Esophagus (tissue), 2 donors: ENCODE data around the gene GALNT13. TPM values are rescaled to one million over a fixed set of nuclear protein-coding genes. Genes with fewer than 3 reads are reported as not detected.

ENCODE experiments used
- H3K27ac ChIP-seq, 2 donors: one replicate each; pipeline ENCODE4 v1.5.1; 2013; ENCODE audit warnings: low read depth in 2 of 2, mild to moderate bottlenecking in 2 of 2, inconsistent platforms in 1 of 2, low read length in 1 of 2, moderate library complexity in 1 of 2
- H3K27me3 ChIP-seq, 2 donors: one replicate each; pipeline ENCODE4 v1.6.1; 2013; ENCODE audit warnings: low read length in 2 of 2, control low read depth in 1 of 2, mild to moderate bottlenecking in 1 of 2; ENCODE audit not compliant: insufficient read depth in 2 of 2, control insufficient read depth in 1 of 2
- H3K36me3 ChIP-seq, 2 donors: one replicate each; pipeline ENCODE4 v1.6.1; 2013; ENCODE audit warnings: low read length in 1 of 2; ENCODE audit not compliant: control insufficient read depth in 2 of 2, insufficient read depth in 2 of 2
- H3K4me1 ChIP-seq, 2 donors: one replicate each; pipeline ENCODE4 v1.6.1; 2013; ENCODE audit warnings: low read length in 1 of 2; ENCODE audit not compliant: control insufficient read depth in 2 of 2, insufficient read depth in 2 of 2
- H3K4me3 ChIP-seq, 2 donors: one replicate each; pipeline ENCODE4 v1.5.1; 2013; ENCODE audit warnings: low read length in 2 of 2, mild to moderate bottlenecking in 2 of 2, low read depth in 1 of 2, moderate library complexity in 1 of 2
- H3K9me3 ChIP-seq, 2 donors: one replicate each; pipeline ENCODE4 v1.6.1; 2013; ENCODE audit warnings: mild to moderate bottlenecking in 2 of 2, low read depth in 1 of 2, low read length in 1 of 2, moderate library complexity in 1 of 2; ENCODE audit not compliant: control insufficient read depth in 2 of 2, insufficient read depth in 1 of 2
- WGBS, 2 donors: extraction: QIAGEN DNeasy Blood & Tissue Kit; methylation state at CpG; one replicate each; pipeline ENCODE4 v1.1.7; 2013; 5-methylcytosine and 5-hydroxymethylcytosine counted together
- polyA plus RNA-seq, 2 donors: library from polyadenylated mRNA; stranded (reverse); fragments of 200-250 nt; gene quantifications; one replicate each; pipeline ENCODE4 v1.2.3, GENCODE V29; 2013
- donor health status: healthy with polysubstance abuse.
- donor health status: Bipolar disorder and iron deficiency.

GALNT13 gene
- polyA plus RNA-seq, 2 donors, result 0.02 TPM; not detected in 1

DNA sequence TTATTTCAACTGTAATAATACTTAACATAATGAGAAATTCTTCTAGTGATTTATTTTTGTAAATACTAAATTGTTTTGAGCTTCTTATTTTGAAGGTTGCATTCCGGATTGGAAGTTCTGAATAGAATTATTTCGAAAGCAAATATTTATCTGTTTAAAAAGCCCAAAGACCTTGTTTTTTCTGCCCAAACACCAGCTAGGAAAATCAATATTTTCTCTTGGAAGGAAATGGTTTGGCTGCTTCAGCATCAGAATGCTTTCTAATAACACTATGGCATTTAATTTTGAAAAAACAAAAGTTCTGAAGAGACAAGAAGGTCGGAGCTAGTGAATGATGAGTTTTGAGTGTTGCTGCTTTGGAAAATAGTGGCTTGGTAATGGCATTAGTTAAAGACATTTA, 522.9 kb downstream of the GALNT13 start:
- H3K27ac ChIP-seq, result no peak overlapping the region
- H3K27me3 ChIP-seq, result no peaks in the 10 kb centered on the region
- no peaks in the 10 kb centered on the region for H3K36me3 ChIP-seq
- no peak overlapping the region for H3K4me3 ChIP-seq
- 55 to 60% methylated on average over 3 of the region's 3 CpGs for WGBS, 2 donors
- no peaks in the 10 kb centered on the region for H3K9me3 ChIP-seq
- H3K4me1 ChIP-seq, result no peaks in the 10 kb centered on the region

DNA sequence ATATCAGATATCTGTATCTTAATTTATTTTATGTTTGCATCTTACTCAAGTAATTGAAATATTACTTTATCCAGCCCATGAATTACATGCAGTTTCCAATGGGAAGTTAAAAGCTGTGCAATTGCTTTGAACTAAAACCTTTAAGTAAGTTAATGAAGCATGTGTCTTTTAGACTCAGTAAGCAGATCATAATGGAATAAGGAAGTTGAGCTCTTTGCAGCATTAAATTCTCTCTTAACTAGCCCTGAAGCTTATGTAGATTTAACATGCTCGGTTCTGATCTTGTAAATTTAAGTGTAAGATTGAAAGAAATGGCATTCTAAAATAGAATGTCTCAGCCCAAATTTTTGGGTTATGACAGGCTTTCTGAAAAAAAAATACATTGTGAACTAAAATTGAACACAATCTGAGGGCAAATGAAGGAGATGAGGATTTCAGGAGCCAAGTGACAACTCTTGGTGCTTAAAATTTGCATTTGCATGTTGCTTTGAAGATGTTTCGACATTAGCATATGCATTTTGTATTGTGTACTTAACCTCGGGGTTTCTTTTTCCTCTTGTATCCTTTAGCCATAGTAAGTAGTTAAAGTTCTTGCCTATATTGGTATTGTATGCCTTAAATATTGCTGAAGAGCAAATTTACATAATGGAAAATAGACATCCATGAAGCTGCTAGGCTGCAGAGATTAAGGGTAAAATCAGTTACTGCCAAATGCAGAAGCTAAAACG, 529.0 kb downstream of the GALNT13 start:
- 42 to 47% methylated on average over 4 of the region's 4 CpGs for WGBS, 2 donors
- H3K9me3 ChIP-seq, result no peaks in the 10 kb centered on the region
- no peak overlapping the region for H3K4me3 ChIP-seq
- no peaks in the 10 kb centered on the region for H3K27me3 ChIP-seq
- no peaks in the 10 kb centered on the region for H3K4me1 ChIP-seq
- H3K27ac ChIP-seq, result no peak overlapping the region
- H3K36me3 ChIP-seq, result no peaks in the 10 kb centered on the region

GRCh38 chr2:154402213-154402612, 530.5 kb downstream of the GALNT13 start:
- Histone ChIP-seq H3K4me3 (no peak overlapping the region), H3K27me3 (no peaks in the 10 kb centered on the region), H3K4me1 (no peaks in the 10 kb centered on the region), H3K9me3 (no peaks in the 10 kb centered on the region), H3K36me3 (no peaks in the 10 kb centered on the region), H3K27ac (no peak overlapping the region)
- WGBS, 2 donors, result 13 to 22% methylated on average over 3 of the region's 3 CpGs

GRCh38 chr2:154403242-154403790, 531.6 kb downstream of the GALNT13 start:
- H3K4me1 ChIP-seq, result no peaks in the 10 kb centered on the region
- WGBS, 2 donors, result 78% methylated on average over 3 of the region's 3 CpGs
- H3K27me3 ChIP-seq, result no peaks in the 10 kb centered on the region
- no peak overlapping the region for H3K27ac ChIP-seq
- H3K4me3 ChIP-seq, result no peak overlapping the region
- H3K36me3 ChIP-seq, result no peaks in the 10 kb centered on the region
- H3K9me3 ChIP-seq, result no peaks in the 10 kb centered on the region

GRCh38 chr2:154408786-154409185, 537.1 kb downstream of the GALNT13 start:
- Histone ChIP-seq H3K4me1 (no peaks in the 10 kb centered on the region), H3K4me3 (no peak overlapping the region), H3K27me3 (no peaks in the 10 kb centered on the region), H3K9me3 (no peaks in the 10 kb centered on the region), H3K27ac (no peak overlapping the region), H3K36me3 (no peaks in the 10 kb centered on the region)
- WGBS, 2 donors, result 63 to 77% methylated on average over 1 of the region's 1 CpG

DNA sequence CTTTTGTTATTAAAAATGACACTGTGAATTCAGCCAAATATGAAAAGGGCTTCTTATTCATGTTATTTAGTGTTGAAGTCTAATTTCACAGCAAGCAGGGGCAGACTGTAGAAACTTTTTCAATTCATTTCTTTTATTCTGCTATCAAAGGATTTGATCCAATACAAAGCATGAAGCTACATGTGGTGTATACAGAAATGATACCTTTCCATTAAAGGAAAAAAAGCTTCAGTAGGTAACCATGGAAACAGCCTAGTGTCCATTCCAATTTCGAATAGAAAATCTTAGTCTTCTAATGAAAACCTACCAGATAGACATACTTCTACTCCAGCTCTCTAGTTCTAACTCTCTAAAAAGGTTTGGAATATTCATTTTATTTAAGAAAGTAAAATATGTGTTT, 550.5 kb downstream of the GALNT13 start:
- no peaks in the 10 kb centered on the region for H3K27me3 ChIP-seq
- no peaks in the 10 kb centered on the region for H3K4me1 ChIP-seq
- H3K36me3 ChIP-seq, result no peaks in the 10 kb centered on the region
- no peak overlapping the region for H3K27ac ChIP-seq
- H3K4me3 ChIP-seq, result no peak overlapping the region
- no peaks in the 10 kb centered on the region for H3K9me3 ChIP-seq
- WGBS, 2 donors, result 51% methylated on average over 1 of the region's 1 CpG

DNA sequence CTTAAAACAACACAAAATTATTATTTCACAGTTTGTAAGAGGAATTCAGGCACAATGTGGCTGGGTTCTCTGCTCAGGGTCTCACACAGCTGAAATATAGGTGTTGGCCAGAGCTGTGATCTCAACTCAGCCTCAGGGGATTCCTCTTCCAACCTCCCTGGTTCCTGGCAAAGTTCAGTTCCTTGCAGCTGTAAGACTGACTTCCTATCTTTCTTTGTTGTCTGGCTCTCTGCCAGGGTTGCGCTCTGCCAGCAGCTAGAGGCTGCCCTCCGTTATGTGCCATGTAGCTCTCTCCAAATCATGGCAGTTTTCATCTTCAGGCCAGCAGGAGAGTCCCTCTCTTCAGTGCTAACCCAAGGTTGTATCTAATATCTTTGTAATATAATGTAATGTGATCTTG, 554.3 kb downstream of the GALNT13 start:
- no peak overlapping the region for H3K27ac ChIP-seq
- no peaks in the 10 kb centered on the region for H3K9me3 ChIP-seq
- no peaks in the 10 kb centered on the region for H3K27me3 ChIP-seq
- H3K4me1 ChIP-seq, result no peaks in the 10 kb centered on the region
- no peak overlapping the region for H3K4me3 ChIP-seq
- H3K36me3 ChIP-seq, result no peaks in the 10 kb centered on the region
- WGBS, 2 donors, result 34 to 38% methylated on average over 2 of the region's 2 CpGs

DNA sequence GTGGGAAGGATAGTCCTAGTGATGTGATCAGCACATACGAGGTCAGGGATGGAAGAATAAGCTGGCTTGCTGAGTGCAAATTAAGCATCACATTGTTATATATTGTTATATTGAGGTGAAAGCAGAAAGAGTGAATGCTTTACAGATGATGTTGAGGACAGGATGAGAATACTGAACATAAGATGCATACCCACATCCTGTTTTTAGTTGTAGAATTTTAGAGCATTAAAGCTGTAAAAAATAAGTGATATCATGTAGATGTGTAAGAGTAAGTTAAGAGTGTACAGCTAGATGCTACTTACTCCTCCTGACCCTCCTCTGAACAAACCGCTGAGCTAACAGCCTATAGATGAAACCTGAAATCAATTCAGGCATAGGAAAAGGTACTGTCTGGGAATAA, 555.7 kb downstream of the GALNT13 start:
- Histone ChIP-seq H3K27me3 (no peaks in the 10 kb centered on the region), H3K4me1 (no peaks in the 10 kb centered on the region), H3K4me3 (no peak overlapping the region), H3K9me3 (no peaks in the 10 kb centered on the region), H3K27ac (no peak overlapping the region), H3K36me3 (no peaks in the 10 kb centered on the region)
- 72 to 84% methylated on average over 2 of the region's 2 CpGs for WGBS, 2 donors

- WGBS, 2 donors, result 81 to 84% methylated on average over 8 of the region's 8 CpGs
- H3K36me3 ChIP-seq, result no peaks in the 10 kb centered on the region
- H3K4me3 ChIP-seq, result no peak overlapping the region
- H3K27me3 ChIP-seq, result no peaks in the 10 kb centered on the region
- no peak overlapping the region for H3K27ac ChIP-seq
- no peaks in the 10 kb centered on the region for H3K9me3 ChIP-seq
- no peaks in the 10 kb centered on the region for H3K4me1 ChIP-seq
Observed at GRCh38 chr2:154428022-154428421, 556.3 kb downstream of the GALNT13 start.

DNA sequence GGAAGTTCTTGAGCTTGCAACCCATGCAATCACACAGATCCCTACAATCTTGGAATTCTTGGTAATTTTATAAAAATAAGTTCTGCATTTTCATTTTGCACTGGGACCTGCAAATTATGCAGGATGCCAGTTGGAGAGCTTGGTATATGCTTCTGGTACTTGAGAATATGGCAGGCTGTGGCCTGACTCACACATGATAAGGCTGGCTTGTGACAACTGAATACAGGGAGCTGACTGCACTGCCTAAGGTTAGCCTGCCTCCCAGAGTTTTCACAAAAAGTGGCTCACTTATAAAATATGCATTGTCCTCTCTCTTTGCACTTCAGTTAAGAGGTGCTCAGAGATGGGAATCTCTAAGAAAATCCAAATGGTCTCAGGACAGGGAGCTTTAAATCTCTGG, 561.3 kb downstream of the GALNT13 start:
- H3K27ac ChIP-seq, result no peak overlapping the region
- no peaks in the 10 kb centered on the region for H3K9me3 ChIP-seq
- no peaks in the 10 kb centered on the region for H3K4me1 ChIP-seq
- no peak overlapping the region for H3K4me3 ChIP-seq
- no peaks in the 10 kb centered on the region for H3K27me3 ChIP-seq
- no peaks in the 10 kb centered on the region for H3K36me3 ChIP-seq
